Measurements from ENCODE around the gene PEMT. TPM values are rescaled to one million over a fixed set of nuclear protein-coding genes. Genes with fewer than 3 reads are reported as not detected.

Gene PEMT
- total RNA-seq, 4 donors from 2014 or later: 24.6 to 32.2 (median 28.2) TPM

DNA sequence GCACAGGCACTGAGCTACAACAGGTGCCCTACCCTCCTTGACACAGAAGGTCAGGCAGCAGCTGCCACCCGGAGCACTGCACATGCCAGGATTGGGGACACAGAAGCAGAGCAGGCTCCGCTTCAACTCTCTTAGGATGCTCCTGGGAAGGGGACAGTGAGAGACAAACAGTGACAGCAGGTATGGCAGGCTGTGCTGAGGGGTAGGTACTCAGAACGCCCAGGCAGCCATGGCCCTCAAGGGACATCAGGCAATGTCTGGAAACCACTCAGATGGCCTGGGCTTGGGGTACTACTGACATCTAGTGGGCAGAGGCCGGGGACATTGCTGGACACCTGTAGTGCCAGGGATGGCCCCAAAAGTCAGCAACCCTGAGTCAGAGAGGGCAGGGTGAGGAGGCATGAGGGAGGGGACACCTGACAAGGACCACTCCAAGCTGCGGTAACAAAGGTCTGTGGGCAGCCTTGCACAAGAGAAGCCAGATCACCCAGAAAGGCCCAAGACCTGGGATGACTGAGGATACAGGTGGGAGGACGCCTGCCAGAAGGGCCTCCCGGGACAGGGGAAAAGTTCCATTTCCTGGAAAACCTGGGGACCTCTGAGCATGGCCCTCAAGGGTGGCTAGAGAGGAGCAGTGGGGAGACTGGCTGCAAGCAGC is 21.2 kb downstream of the PEMT start:
- intact Hi-C loops (cut with DNase I): loop anchor here (5.0 kb wide), 1 partner anchor 213 kb away; no protein-coding TSS in a partner anchor
- DNase-seq: no peak
- WGBS, 2 donors: 81 to 90% methylated on average over 3 to 6 of the region's 7 CpGs
- H3K27ac ChIP-seq: no peak overlapping the region
- H3K4me3 ChIP-seq: no peak overlapping the region
- H3K36me3 ChIP-seq: peaks cover 0 to 8% (median 0%) of the 10 kb centered on the region in 3 donors
- peaks cover 16 to 44% (median 33%) of the 10 kb centered on the region in 3 donors for H3K4me1 ChIP-seq
- no peaks in the 10 kb centered on the region for H3K9me3 ChIP-seq
- H3K27me3 ChIP-seq: no peaks in the 10 kb centered on the region
- TF ChIP-seq, protein P1, sequence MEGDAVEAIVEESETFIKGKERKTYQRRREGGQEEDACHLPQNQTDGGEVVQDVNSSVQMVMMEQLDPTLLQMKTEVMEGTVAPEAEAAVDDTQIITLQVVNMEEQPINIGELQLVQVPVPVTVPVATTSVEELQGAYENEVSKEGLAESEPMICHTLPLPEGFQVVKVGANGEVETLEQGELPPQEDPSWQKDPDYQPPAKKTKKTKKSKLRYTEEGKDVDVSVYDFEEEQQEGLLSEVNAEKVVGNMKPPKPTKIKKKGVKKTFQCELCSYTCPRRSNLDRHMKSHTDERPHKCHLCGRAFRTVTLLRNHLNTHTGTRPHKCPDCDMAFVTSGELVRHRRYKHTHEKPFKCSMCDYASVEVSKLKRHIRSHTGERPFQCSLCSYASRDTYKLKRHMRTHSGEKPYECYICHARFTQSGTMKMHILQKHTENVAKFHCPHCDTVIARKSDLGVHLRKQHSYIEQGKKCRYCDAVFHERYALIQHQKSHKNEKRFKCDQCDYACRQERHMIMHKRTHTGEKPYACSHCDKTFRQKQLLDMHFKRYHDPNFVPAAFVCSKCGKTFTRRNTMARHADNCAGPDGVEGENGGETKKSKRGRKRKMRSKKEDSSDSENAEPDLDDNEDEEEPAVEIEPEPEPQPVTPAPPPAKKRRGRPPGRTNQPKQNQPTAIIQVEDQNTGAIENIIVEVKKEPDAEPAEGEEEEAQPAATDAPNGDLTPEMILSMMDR (IDR thresholded peaks at IDR 0.05): peak in 3 of 6 experiments; percentile 8 to 32 (median 11)
- no peak for TF ChIP-seq POLR2A (IDR thresholded peaks at IDR 0.05)

DNA sequence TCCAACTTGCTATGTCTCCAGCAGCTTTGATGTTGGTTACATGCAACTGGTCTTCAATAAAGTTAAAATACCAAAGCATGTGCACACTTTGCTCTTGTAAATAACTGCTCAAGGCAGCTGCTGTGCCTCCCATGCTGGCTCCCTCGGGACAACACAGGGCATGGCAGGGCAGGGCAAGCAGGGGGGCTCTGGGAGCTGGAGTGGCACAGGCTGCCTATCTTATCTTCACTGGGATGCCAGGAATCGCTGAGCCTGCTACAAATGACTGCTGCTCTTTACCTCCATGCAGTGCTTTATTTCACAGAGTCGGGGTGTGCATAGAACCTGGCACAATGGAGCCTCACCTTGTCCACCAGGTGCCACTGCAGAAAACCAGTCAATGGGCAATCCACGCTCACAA is 21.8 kb downstream of the PEMT start:
- no peaks in the 10 kb centered on the region for H3K27me3 ChIP-seq
- WGBS, 2 donors: 60% methylated on average over 1 of the region's 4 CpGs; no CpG with 5 or more reads in 1 of the 2 donors
- H3K4me1 ChIP-seq: peaks cover 16 to 44% (median 31%) of the 10 kb centered on the region in 3 donors
- no peak overlapping the region for H3K27ac ChIP-seq
- no peak for DNase-seq
- TF ChIP-seq, protein P1 (IDR thresholded peaks at IDR 0.05): no peak
- TF ChIP-seq POLR2A (IDR thresholded peaks at IDR 0.05): no peak
- no peak overlapping the region for H3K4me3 ChIP-seq
- no peaks in the 10 kb centered on the region for H3K9me3 ChIP-seq
- intact Hi-C loops (cut with DNase I): loop anchor here (5.0 kb wide), 1 partner anchor 212 kb away; no protein-coding TSS in a partner anchor
- H3K36me3 ChIP-seq: peaks cover 0 to 8% (median 0%) of the 10 kb centered on the region in 3 donors

DNA sequence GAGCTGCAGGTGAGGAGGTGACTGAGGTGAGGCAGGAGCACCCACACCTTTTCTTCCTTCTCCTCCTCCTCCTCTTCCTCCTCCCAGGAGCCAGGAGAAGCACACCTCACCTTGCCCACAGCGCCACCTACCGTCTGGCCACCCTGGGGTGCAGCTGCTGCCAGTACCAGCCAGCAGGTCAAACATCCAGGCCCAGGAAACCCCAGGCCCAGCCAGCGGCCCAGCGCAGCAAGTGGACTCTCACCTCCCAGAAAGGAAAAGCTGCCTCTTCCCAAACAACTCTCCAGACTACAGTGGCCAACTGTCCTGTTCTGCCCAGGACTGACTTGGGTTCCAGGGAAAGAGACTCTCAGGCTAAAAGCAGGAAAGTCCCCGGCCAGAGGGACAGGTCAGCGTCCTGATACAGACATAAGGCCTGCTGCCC is 22.7 kb downstream of the PEMT start:
- no peaks in the 10 kb centered on the region for H3K27me3 ChIP-seq
- no peaks in the 10 kb centered on the region for H3K9me3 ChIP-seq
- intact Hi-C loops (cut with DNase I): no loop called here
- no peak for DNase-seq
- WGBS, 2 donors: 90% methylated on average over 2 of the region's 6 CpGs; no CpG with 5 or more reads in 1 of the 2 donors
- H3K36me3 ChIP-seq: peaks cover 0 to 8% (median 0%) of the 10 kb centered on the region in 3 donors
- no peak for TF ChIP-seq POLR2A (IDR thresholded peaks at IDR 0.05)
- TF ChIP-seq, protein P1 (IDR thresholded peaks at IDR 0.05): peak; percentile 27 to 85 (median 74)
- H3K27ac ChIP-seq: no peak overlapping the region
- peaks cover 16 to 45% (median 31%) of the 10 kb centered on the region in 3 donors for H3K4me1 ChIP-seq
- no peak overlapping the region for H3K4me3 ChIP-seq

DNA sequence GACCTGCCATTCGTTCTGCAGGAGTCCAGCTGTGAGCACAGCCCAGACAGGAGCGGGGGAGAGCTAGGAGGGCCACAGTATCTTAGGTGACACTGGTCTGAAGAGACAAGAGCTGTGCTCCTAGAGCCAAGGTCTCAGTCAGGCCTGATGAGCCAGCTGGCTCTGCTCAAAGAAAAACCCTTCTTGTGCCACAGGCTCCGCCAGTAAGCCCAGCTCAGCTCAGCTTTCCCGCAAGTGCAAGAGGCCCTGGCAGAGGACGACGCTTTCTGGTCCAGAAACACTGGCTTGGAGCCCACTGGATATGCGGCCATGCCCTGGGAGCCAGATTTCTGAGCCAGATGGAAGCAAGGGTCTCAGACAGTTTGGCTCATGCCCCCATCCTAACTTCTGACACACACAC is 23.9 kb downstream of the PEMT start:
- WGBS, 2 donors: 21 to 67% methylated on average over 3 to 4 of the region's 7 CpGs
- no peak for TF ChIP-seq POLR2A (IDR thresholded peaks at IDR 0.05)
- TF ChIP-seq, protein P1 (IDR thresholded peaks at IDR 0.05): no peak
- no peak overlapping the region for H3K4me3 ChIP-seq
- no peaks in the 10 kb centered on the region for H3K27me3 ChIP-seq
- H3K36me3 ChIP-seq: peaks cover 0 to 8% (median 0%) of the 10 kb centered on the region in 3 donors
- peaks cover 16 to 50% (median 31%) of the 10 kb centered on the region in 3 donors for H3K4me1 ChIP-seq
- DNase-seq: no peak
- peak overlapping the region in 3 of 4 donors; percentile 10 to 52 (median 39) for H3K27ac ChIP-seq
- H3K9me3 ChIP-seq: no peaks in the 10 kb centered on the region
- intact Hi-C loops (cut with DNase I): no loop called here

DNA sequence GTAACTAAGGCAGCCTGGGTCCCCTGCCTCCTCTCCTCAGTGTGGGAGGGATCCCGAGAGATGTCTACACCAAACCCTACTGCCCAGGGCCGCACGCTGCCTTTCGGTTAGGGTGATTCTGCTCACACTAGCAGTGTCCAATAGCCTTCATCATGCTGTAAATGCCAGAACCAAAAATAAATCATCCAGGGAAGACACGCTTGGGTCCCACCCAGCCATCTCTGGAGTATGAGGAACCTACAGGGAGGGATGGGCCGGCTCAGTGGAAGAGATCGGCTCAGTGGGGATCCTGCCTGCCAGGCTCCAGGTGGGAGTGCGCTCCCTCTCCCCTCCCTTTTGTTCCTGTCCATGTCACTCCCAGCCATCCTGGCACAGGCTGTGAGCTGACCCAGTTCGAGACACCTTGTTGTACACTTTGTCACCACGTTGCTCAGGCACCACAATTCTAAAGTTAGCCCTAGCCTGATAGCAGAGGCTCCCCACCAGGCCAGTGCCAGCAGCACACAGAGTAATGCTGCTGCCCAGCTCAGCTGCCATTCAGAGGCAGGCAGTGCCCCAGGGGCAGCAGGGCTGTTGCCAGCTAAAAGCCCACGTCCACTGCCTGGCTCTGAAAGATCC is 24.5 kb downstream of the PEMT start:
- intact Hi-C loops (cut with DNase I): no loop called here
- no peak for TF ChIP-seq POLR2A (IDR thresholded peaks at IDR 0.05)
- TF ChIP-seq, protein P1 (IDR thresholded peaks at IDR 0.05): no peak
- H3K4me1 ChIP-seq: peaks cover 16 to 56% (median 36%) of the 10 kb centered on the region in 3 donors
- H3K9me3 ChIP-seq: no peaks in the 10 kb centered on the region
- H3K4me3 ChIP-seq: no peak overlapping the region
- peak overlapping the region in 3 of 4 donors; percentile 10 to 52 (median 39) for H3K27ac ChIP-seq
- no peak for DNase-seq
- H3K27me3 ChIP-seq: no peaks in the 10 kb centered on the region
- 72 to 82% methylated on average over 2 to 8 of the region's 11 CpGs for WGBS, 2 donors
- H3K36me3 ChIP-seq: peaks cover 0 to 2% (median 0%) of the 10 kb centered on the region in 3 donors
